Amygdala (tissue), 56 donors: ENCODE results near the gene B4GALT6.

Source experiments
- DNase-seq, 56 donors: peaks; one replicate each; lab custom pipeline; 2025; lab: John Stamatoyannopoulos, UW

B4GALT6 gene

GRCh38 chr18:31637445-31637844, 46.9 kb downstream of the B4GALT6 start:
- no peak for DNase-seq

DNA sequence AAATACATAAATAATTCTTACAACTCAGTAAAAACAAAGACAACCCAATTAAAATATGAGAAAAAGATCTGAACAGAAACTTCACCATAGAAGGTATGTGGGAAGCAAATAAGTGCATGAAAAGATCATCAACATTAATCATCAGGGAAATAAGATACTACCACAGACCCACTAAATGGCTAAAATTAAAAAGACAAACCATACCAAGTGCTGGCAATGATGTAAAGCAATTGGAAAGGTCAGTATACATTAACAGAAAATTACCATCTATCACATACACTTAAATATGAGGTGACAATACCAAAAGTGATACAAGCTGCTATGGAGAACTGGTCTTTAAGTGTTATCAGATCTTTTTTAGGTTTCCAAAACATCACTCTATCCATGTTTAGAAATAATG, 48.0 kb downstream of the B4GALT6 start:
- DNase-seq, result no peak

GRCh38 chr18:31634331-31634713, 50.1 kb downstream of the B4GALT6 start:
- no peak for DNase-seq

DNA sequence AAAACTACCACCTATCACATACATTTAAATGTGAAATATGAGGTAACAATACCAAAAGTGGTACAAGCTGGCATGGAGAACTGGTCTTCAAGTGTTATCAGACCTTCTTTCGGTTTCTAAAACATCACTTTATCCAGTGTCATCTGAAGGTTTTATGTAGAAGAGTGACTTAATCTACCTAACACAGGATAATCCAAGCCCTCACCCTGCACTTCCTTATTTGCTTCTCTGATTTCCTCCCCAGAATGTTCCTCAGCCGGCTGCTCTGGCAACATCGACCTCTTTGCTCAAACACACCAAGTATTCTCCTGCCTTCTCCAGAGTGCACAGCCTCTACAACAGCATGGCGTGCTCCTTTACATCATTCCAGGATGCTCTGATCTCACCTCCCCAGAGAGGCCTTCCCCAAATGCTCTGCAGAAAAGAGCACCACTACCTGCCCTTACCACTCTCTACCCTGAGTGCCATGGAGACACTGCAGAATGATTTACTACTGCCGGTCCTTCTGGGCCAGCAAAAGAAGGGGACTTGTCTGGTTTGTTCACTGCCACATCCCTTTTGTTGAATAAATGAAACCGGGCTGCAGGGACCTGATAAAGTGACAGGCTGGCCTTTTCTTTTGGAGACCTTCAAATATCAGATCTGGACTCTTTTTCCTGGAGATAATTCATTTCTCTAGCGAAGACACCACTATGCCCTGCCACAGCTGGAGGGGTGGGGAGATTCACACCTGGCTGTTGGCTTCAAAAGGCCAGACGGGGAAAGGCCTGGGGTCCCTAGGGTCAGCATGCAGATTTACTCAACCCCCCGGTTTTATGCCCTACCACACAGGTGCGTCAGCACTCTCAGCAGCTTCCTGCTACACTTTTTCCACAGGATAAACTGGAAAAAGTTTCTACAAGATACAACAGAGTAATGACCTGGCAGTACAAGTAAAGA, 50.7 kb downstream of the B4GALT6 start:
- no peak for DNase-seq

DNA sequence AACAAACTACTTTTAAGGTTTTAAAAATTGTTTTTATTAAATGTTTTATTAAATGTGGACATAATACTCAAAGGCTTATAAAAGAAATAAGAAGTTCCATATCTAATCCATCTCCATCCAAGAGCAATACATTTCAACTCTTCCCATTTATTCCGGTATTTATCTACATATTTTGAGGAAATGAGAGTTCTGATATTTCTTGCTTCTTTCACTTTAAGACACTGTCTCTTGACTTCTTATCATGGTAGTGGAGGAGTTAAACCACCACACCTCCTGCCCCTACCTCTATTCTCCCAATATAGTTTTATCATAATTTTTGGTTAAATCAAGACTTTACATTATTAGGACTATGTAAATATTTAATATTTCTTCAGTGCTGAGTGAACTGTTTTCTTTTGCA, 52.0 kb downstream of the B4GALT6 start:
- DNase-seq, result no peak

- no peak for DNase-seq
Measured at GRCh38 chr18:31631526-31631925, 52.9 kb downstream of the B4GALT6 start.

- DNase-seq, result no peak
Measured at GRCh38 chr18:31630549-31630948, 53.8 kb downstream of the B4GALT6 start.

- no peak for DNase-seq
Measured at GRCh38 chr18:31626409-31626808, 58.0 kb downstream of the B4GALT6 start.

GRCh38 chr18:31624892-31625640, 59.3 kb downstream of the B4GALT6 start:
- no peak for DNase-seq

- no peak for DNase-seq
Measured at GRCh38 chr18:31619291-31619690, 65.1 kb downstream of the B4GALT6 start.

- DNase-seq, result no peak
Measured at GRCh38 chr18:31618801-31619200, 65.6 kb downstream of the B4GALT6 start.

DNA sequence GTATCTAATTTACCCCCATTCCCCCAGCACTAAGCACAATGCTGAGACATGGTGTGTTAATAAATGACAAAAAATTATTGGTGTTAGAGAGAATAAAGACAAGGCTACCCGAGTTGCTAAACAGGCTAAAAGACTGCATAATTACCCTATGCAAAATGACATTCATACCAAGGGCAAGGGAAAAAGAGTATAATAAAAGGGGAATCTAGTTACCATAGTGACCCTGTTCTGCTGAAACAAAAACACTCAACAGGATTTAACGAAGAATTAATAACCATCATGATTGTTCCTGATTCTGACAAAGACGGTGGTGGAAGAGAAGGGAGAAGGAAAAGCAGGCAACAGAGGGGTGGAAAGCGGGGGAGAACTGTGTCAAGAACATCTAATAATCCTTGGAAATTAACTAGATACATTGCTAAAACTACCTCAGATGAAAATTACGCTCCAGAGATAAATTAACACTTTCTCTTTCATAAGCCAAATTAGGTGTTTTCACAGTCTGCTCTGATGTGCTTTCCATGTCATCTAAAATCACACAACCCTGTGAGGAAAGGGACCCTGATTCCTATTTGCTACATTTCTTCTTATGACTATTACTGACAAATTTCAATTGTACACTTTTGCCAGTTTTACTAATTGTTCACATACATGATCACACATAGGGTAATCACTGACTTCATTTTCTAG, 67.2 kb downstream of the B4GALT6 start:
- DNase-seq, result no peak

- no peak for DNase-seq
Measured at GRCh38 chr18:31616586-31616985, 67.8 kb downstream of the B4GALT6 start.

- no peak for DNase-seq
Measured at GRCh38 chr18:31614044-31614443, 70.3 kb downstream of the B4GALT6 start.

DNA sequence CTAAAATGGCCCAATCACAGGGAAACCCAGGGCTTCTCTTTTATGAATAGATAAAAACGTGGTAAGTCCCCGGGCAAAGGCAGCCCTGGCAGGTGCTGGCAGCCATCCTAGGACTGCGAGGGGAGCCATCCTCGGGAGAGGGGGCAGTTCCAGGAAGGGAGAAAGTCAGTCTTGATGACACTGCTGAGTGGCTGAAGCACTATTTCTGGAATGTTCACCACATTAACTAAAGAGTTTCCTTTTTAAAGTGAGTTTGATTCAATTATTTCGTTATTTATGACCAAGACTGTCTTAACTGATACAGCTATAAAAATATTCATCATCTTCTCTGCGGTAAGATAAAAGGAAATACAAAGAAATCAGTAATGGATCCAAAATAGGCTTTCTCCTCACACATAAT, 72.3 kb downstream of the B4GALT6 start:
- no peak for DNase-seq

DNA sequence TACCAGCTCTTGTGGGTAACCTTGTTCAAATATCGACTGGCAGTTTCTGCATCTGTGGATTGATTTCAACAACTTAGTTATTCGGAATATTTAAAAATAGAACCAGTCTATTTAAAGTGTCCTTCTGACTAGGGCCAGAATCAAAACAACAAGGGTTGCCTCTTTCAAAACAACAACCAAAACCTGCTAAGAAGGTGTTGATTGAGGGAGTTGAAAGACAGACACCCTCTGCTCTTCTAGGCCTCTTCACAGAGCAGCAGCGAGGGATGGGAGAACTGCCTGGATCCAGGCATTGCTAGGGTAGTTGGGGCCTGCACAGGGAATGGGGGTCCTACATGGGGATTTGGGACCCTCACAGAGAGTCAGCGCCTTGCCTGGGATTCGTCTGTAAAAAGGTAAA, 72.9 kb downstream of the B4GALT6 start:
- no peak for DNase-seq

- no peak for DNase-seq
Measured at GRCh38 chr18:31610286-31611205, 73.8 kb downstream of the B4GALT6 start.

GRCh38 chr18:31609886-31610285, 74.5 kb downstream of the B4GALT6 start:
- no peak for DNase-seq

GRCh38 chr18:31607384-31607783, 77.0 kb downstream of the B4GALT6 start:
- no peak for DNase-seq

DNA sequence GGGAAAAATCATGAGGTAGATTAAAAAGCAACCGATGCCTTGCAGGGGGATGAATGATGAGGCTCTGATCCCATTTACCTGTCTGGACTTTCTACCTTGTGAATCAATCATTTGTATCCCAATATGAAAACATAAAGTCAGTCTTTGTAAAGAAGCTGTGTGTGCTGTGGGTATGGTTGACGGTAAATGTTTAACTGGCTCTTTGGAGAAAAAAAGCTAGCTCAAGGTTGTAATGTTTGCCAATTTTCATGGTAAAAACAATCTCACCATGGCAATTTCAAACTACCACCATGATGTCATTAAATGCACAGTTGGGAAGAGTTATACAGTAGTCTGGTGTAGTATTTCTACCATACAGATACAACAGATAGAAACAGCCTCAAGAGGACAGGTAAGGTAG, 78.1 kb downstream of the B4GALT6 start:
- no peak for DNase-seq
